MM.1S (cell line): ENCODE data around the gene CEACAM16.
"Not testable (repeated sequence)": the region's sequence is repeated elsewhere in the genome, so short reads cannot be mapped to it uniquely, and the experiment has no call there.

ENCODE experiments used
- DNase-seq: peaks from one replicate; pipeline ENCODE4 v3.0.0-alpha.2; 2015
- H2AFZ ChIP-seq: fragments of 300-600 bp; sonication (generic); 2 replicates; pipeline ENCODE4 v1.6.0; 2016; ENCODE audit warnings: antibody characterized with exemption, low read length
- H3F3A ChIP-seq: fragments of 300-600 bp; sonication (generic); 2 replicates; pipeline ENCODE4 v1.6.1; 2016; ENCODE audit warnings: mild to moderate bottlenecking, antibody characterized with exemption, low read length, moderate library complexity, mixed read lengths; ENCODE audit not compliant: insufficient read depth
- H3K27ac ChIP-seq: fragments of 300-600 bp; sonication (generic); 2 replicates; pipeline ENCODE4 v1.5.1; 2016; ENCODE audit warnings: mild to moderate bottlenecking, low read length
- H3K27me3 ChIP-seq: fragments of 300-600 bp; sonication (generic); replicated peaks from 2 replicates; pipeline ENCODE4 v1.6.0; 2016; ENCODE audit warnings: low read length; ENCODE audit not compliant: insufficient read depth
- H3K36me3 ChIP-seq: fragments of 300-600 bp; sonication (generic); replicated peaks from 2 replicates; pipeline ENCODE4 v1.6.1; 2016; ENCODE audit warnings: mild to moderate bottlenecking, low read length, mixed read lengths; ENCODE audit not compliant: insufficient read depth
- H3K4me1 ChIP-seq: fragments of 300-600 bp; sonication (generic); 2 replicates; pipeline ENCODE4 v1.6.1; 2016; ENCODE audit warnings: low read length, mixed read lengths
- H3K4me2 ChIP-seq: fragments of 300-600 bp; sonication (generic); 2 replicates; pipeline ENCODE4 v1.6.0; 2016; ENCODE audit warnings: low read depth, low read length
- H3K4me3 ChIP-seq: fragments of 300-600 bp; sonication (generic); 2 replicates; pipeline ENCODE4 v1.5.1; 2016; ENCODE audit warnings: low read length, mixed read lengths
- H3K79me2 ChIP-seq: fragments of 300-600 bp; sonication (generic); 2 replicates; pipeline ENCODE4 v1.6.1; 2016; ENCODE audit warnings: mixed run types, low read length, mixed read lengths
- H3K9ac ChIP-seq: fragments of 300-600 bp; sonication (generic); 2 replicates; pipeline ENCODE4 v1.6.1; 2016; ENCODE audit warnings: low read length, mixed read lengths
- H3K9me2 ChIP-seq: fragments of 300-600 bp; sonication (generic); replicated peaks from 2 replicates; pipeline ENCODE4 v1.6.1; 2016; ENCODE audit warnings: mild to moderate bottlenecking, low read length, mixed read lengths; ENCODE audit not compliant: insufficient read depth
- H3K9me3 ChIP-seq: fragments of 300-600 bp; sonication (generic); replicated peaks from 2 replicates; pipeline ENCODE4 v1.6.1; 2016; ENCODE audit warnings: mild to moderate bottlenecking, low read length, mixed read lengths; ENCODE audit not compliant: insufficient read depth
- H4K20me1 ChIP-seq: fragments of 300-600 bp; sonication (generic); 2 replicates; pipeline ENCODE4 v1.6.1; 2016; ENCODE audit warnings: mild to moderate bottlenecking, low read length, moderate library complexity, mixed read lengths; ENCODE audit not compliant: insufficient read depth
- CTCF ChIP-seq: fragments of 300-600 bp; sonication (generic); IDR thresholded peaks from 2 replicates; pipeline ENCODE4 v1.5.1; 2016; ENCODE audit warnings: antibody characterized with exemption, low read length, mixed read lengths
- EZH2 ChIP-seq: fragments of 300-600 bp; sonication (generic); optimal IDR thresholded peaks from 2 replicates; pipeline ENCODE3; 2017; ENCODE audit warnings: low read depth, mild to moderate bottlenecking, antibody characterized with exemption, low read length, mixed read lengths
- EZH2phosphoT487 ChIP-seq: fragments of 300-600 bp; sonication (generic); IDR thresholded peaks from 2 replicates; pipeline ENCODE4 v1.6.1; 2018; ENCODE audit warnings: antibody characterized with exemption, low read length

The CEACAM16 gene

GRCh38 chr19:44668985-44669764, 29.8 kb upstream of the CEACAM16 start:
- Histone ChIP-seq H3F3A (no peaks in the 10 kb centered on the region), H3K4me3 (no peak overlapping the region), H3K27me3 (no peaks in the 10 kb centered on the region), H3K27ac (no peak overlapping the region), H3K9me2 (no peaks in the 10 kb centered on the region), H3K4me2 (no peak overlapping the region), H2AFZ (no peak overlapping the region), H3K9ac (no peak overlapping the region), H3K79me2 (no peaks in the 10 kb centered on the region), H4K20me1 (no peaks in the 10 kb centered on the region), H3K36me3 (no peaks in the 10 kb centered on the region), H3K9me3 (no peaks in the 10 kb centered on the region), H3K4me1 (no peaks in the 10 kb centered on the region)
- no peak for DNase-seq
- TF ChIP-seq CTCF (no peak), EZH2phosphoT487 (no peak), EZH2 (no peak)

- not testable (repeated sequence) for H3K36me3 ChIP-seq, H3K27ac ChIP-seq, H3K79me2 ChIP-seq, H3K4me3 ChIP-seq, H2AFZ ChIP-seq, H3F3A ChIP-seq, H3K9me2 ChIP-seq, H3K9ac ChIP-seq, H4K20me1 ChIP-seq, H3K4me2 ChIP-seq, H3K4me1 ChIP-seq, DNase-seq, H3K9me3 ChIP-seq, H3K27me3 ChIP-seq
Measured at GRCh38 chr19:44670027-44670426, 28.9 kb upstream of the CEACAM16 start.

GRCh38 chr19:44671400-44671799, 27.6 kb upstream of the CEACAM16 start, which contains the start of gene CEACAM19:
Gene CEACAM19 (plus strand): TSS chr19:44671482. CDS start chr19:44671932, 450 bp downstream.
- DNase-seq: no peak
- Histone ChIP-seq H3K4me2 (no peak within 1 kb of the TSS), H3F3A (no peaks in the 10 kb centered on the region), H4K20me1 (no peaks in the 10 kb centered on the region), H3K9me2 (no peaks in the 10 kb centered on the region), H2AFZ (no peak within 1 kb of the TSS), H3K4me1 (no peaks in the 10 kb centered on the region), H3K79me2 (no peaks in the 10 kb centered on the region), H3K27ac (no peak within 1 kb of the TSS), H3K9me3 (no peaks in the 10 kb centered on the region), H3K27me3 (no peaks in the 10 kb centered on the region), H3K36me3 (no peaks in the 10 kb centered on the region), H3K9ac (no peak within 1 kb of the TSS), H3K4me3 (no peak within 1 kb of the TSS)
- TF ChIP-seq EZH2 (no peak), CTCF (no peak), EZH2phosphoT487 (no peak)

GRCh38 chr19:44672226-44672625, 26.7 kb upstream of the CEACAM16 start:
- no peaks in the 10 kb centered on the region for H4K20me1 ChIP-seq
- no peak overlapping the region for H3K4me2 ChIP-seq
- no peak overlapping the region for H2AFZ ChIP-seq
- H3K9me3 ChIP-seq: no peaks in the 10 kb centered on the region
- H3K36me3 ChIP-seq: no peaks in the 10 kb centered on the region
- H3F3A ChIP-seq: no peaks in the 10 kb centered on the region
- no peak for DNase-seq
- no peaks in the 10 kb centered on the region for H3K27me3 ChIP-seq
- H3K4me1 ChIP-seq: no peaks in the 10 kb centered on the region
- no peaks in the 10 kb centered on the region for H3K9me2 ChIP-seq
- no peaks in the 10 kb centered on the region for H3K79me2 ChIP-seq
- H3K9ac ChIP-seq: no peak overlapping the region
- no peak for TF ChIP-seq EZH2
- no peak for TF ChIP-seq EZH2phosphoT487
- no peak for TF ChIP-seq CTCF
- no peak overlapping the region for H3K4me3 ChIP-seq
- no peak overlapping the region for H3K27ac ChIP-seq
